Epidermal melanocyte (primary cell): ENCODE measurements around the gene CENPF.
A peak's percentile ranks its signal among the peaks of the same experiment; 100 is the strongest.
"Not testable (repeated sequence)": the region's sequence is repeated elsewhere in the genome, so short reads cannot be mapped to it uniquely, and the experiment has no call there.

Source experiments
- DNase-seq: peaks from one replicate; pipeline ENCODE4 v3.0.0; 2011; ENCODE audit warnings: low spot score; ENCODE audit not compliant: insufficient read length

Gene CENPF

GRCh38 chr1:214658175-214658574, 55.2 kb downstream of the CENPF start:
- DNase-seq = no peak

DNA sequence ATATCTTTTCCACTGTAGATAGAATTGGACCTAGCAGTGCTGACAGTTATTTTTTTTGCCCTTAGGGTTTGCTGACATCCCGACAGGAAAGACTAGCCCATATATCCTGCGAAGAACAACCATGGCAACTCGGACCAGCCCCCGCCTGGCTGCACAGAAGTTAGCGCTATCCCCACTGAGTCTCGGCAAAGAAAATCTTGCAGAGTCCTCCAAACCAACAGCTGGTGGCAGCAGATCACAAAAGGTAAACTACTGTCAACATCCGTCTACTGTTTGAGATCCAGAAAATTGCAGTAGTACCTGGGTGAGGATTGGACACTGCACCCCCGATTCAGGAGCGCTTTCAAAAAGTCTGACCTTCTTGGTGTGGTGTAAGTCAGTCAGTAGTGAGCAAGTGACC, 55.8 kb downstream of the CENPF start:
- no peak for DNase-seq

DNA sequence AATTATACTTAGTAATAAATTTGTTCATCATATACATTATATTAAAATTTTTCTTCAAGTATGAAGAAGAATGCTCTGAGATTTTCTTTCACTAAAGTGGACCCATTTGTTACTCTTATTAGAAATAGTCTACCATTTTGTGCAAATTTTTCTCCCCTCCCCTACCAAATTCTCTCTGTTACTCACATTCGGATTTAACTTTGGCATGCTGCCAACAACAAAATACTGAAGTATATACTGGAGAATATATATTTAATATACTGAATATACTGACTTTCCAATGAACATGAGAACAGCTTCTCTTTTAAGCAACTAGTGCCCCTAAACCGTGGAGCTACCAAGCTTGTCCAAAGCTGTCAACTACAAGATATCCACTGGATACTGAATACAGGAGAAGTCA, 57.2 kb downstream of the CENPF start:
- no peak for DNase-seq

GRCh38 chr1:214660900-214661299, 57.9 kb downstream of the CENPF start:
- DNase-seq = peak; percentile 50

DNA sequence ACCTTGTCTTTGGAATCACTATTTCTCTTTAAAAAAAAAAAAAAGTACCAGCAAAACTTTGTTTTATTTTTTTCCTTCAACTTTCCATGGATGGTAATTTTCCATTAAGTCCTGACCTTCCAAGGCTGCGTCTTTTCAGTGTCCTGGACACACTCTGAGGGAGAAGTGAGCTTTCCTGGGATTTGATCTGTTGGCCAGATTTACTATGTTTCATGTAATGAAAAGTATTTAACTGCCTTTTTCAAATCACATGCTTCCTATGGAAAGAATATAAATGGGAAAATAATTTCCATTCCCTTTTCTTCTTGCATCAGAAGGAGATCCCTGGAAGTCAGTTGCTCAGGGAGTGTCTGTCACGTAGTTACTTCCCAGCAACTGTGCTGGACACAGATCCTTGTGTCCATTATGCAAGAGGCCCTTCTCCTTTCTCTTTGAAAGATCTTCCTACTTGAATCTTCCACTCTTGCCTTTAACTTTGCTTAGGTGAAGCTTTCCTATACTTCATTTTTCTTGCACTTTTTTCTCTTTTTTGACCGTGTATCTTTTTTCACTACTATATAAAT, 59.3 kb downstream of the CENPF start:
- no peak for DNase-seq

- DNase-seq = no peak
Observed at GRCh38 chr1:214664651-214665433, 61.8 kb downstream of the CENPF start.

DNA sequence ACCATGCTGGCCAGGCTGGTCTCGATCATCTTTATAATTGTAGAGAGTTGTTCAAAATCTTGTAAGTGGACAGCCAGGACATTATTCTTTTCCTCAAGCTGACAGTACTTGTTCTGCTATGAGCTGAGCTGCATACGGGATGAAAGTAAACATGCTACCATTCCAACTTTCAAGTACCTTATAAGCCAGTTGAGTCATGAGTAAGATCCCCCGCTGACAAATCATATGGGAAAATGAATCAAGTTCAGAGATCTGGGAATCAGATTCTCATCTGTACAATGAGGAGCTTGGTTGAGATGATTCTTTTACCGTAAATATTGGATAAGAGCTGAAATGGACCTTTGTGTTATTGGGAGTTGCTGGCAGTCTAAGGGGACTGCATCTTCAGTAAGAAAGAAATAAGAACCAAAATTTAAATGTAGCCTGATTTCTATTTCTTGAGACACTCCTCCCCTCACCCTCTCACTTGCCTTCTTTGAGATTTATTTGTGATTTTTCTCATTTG, 62.7 kb downstream of the CENPF start:
- no peak for DNase-seq

DNA sequence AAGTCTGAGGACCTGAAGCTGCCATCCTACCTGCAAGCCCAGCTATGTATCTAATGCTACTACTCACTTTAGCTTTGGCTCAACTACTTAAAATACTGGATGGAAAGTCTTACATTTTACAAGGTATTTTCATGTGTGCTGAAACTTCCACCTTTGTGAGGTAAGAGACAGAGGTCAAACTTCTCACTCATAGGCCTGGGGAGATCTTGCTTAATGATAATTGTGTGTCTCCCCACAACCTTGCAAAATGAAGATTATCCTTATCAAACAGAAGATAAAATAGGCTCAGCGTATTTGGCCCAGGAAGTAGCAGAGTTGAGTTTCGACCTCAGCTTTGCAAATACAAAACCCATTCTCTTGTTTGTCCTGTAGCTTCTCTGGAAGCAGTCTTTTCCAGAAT, 63.7 kb downstream of the CENPF start:
- DNase-seq = no peak

GRCh38 chr1:214670098-214670497, 67.1 kb downstream of the CENPF start:
- DNase-seq = peak; percentile 83

DNA sequence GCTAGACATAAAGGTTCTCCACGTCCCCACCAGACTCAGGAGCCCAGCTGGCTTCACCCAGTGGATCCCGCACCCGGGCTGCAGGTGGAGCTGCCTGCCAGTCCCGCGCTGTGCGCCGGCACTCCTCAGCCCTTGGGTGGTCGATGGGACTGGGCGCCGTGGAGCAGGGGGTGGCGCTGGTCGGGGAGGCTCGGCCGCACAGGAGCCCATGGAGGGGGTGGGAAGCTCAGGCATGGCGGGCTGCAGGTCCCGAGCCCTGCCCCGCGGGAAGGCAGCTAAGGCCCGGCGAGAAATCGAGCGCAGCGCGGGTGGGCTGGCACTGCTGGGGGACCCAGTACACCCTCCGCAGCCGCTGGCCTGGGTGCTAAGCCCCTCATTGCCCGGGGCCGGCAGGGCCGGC, 70.0 kb downstream of the CENPF start:
- DNase-seq = not testable (repeated sequence)

DNA sequence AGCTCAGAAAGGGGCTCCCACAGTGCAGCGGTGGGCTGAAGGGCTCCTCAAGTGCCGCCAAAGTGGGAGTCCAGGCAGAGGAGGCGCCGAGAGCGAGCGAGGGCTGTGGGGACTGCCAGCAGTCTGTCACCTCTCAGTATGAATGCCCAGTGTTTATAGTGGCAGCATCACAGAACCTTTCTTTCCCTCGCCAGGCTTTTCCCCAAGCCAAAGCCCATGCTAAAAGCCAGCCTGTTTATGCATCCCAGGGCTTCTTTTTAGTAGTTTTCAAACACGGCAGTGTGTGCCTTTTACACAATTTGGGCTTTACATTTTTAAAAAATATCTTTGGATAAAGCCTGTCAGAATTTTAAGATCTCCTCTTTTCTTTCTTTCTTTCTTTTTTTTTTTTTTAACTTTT, 70.6 kb downstream of the CENPF start:
- no peak for DNase-seq

DNA sequence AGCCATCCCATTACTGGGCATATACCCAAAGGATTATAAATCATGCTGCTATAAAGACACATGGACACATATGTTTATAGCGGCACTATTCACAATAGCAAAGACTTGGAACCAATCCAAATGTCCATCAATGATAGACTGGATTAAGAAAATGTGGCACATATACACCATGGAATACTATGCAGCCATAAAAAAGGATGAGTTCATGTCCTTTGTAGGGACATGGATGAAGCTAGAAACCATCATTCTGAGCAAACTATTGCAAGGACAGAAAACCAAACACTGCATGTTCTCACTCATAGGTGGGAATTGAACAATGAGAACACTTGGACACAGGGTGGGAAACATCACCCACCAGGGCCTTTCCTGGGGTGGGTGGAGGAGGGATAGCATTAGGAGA, 72.5 kb downstream of the CENPF start:
- not testable (repeated sequence) for DNase-seq

DNA sequence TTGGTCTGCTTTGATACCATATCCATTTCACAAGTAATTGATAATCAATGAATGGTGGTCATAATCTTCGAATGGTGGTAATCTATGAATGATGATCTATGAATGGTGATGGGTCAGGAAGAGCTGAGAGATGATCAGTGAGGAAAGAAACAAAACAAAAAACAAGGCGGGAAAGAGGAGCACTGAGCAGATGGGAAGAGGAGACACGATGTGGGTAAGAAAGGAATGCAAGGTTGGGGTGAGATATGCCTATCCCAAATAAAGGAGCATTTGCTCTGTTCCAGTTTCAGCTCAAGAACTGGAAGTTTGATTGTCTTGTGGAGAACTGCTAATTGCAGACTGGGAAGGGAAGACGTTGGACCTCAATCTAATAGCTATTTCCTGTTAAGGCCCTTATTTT, 73.8 kb downstream of the CENPF start:
- no peak for DNase-seq

DNA sequence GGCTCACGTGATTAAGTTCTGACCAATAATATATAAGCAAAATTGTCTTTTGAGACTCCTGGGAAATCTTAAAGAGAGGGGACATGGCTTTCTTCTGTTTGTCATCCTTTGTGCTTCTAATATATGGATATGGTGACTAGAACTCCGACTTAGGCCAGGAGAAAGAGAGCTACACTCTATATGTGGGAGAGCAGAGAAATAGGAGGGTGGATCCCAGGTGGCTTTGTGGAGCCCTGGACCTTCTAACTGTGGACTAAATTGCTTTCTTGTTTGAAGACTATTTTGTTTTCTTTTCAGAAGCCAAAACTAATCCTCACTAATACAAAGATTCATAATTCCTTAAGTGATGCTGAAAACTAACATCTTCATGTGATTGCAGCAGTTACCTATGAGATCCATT, 75.0 kb downstream of the CENPF start:
- DNase-seq = no peak

GRCh38 chr1:214678386-214678785, 75.4 kb downstream of the CENPF start:
- no peak for DNase-seq

DNA sequence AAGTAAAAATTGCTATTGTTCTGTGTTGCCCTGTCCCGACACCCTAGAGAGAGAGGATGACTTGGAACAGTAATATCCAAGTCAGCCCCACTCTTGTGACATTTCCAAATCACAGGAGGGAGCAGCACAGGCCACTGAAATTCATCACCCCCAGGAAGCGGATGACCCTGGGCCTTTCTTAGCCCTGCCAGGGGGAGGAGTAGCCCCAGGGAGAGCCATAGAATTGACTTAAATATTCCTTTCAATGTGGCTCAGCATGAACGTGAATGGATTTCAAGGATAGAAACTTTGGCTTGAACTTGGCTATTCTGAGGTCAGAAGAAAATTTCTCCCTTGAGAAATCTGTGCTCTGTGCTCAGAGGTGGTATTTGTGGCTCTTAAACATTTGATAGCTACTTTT, 80.6 kb downstream of the CENPF start:
- no peak for DNase-seq

GRCh38 chr1:214685906-214686305, 82.9 kb downstream of the CENPF start:
- no peak for DNase-seq

DNA sequence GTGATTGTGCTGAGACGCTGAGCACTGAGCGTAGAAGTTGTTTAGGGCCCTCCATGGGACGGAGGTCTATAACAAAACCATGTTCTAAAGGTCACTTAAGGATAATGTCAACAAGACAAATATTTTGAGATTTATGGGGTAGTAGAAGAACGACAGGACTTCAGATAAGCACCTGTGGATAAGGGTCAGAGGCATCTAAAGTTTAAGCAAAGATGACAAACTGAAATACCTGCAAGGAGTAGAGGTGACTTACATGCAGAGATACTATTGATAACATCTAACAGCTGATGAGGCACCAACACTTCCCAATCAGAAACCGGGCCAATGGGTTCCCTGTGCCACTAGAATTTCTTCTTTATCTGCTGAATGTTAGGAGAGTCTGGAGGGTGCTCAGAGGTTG, 83.5 kb downstream of the CENPF start:
- no peak for DNase-seq

DNA sequence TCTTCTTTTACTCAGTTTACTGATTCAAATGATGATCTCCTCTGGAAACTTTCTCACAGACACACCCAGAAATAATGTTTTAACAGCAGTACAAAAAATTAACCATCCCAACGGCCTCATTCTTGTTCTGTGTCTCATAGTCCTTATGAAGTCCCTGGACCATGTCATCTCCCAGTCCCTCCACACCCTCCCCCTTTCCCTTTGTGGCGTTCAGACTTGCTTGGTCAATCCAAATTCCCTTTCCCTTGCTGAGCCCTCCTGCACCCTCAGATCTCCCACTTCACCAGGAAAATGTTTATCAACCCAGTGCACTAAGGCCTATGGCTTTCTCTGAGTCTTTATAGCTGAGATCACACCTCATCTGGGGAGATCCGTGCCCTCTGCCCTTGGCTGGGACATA, 85.9 kb downstream of the CENPF start:
- no peak for DNase-seq

DNA sequence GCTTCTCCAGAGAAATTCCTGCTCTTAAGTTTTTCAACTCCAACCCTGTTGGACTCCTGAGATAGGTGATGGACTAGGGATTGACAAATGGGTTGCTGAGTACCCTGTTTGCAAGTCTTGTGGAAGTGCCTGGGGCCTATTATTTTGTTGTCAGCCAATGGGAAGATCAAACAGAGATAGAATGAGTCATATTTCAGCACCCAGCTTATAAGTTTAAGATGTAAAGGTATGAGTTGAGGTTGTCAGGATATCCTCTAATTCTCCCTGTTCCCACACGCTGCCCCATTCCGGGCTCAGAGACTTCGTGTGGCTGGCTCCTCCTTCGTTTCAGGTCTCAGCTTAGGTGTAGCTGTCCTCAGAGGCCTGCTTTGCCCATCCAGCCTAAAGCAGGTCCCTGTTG, 91.8 kb downstream of the CENPF start:
- no peak for DNase-seq

DNA sequence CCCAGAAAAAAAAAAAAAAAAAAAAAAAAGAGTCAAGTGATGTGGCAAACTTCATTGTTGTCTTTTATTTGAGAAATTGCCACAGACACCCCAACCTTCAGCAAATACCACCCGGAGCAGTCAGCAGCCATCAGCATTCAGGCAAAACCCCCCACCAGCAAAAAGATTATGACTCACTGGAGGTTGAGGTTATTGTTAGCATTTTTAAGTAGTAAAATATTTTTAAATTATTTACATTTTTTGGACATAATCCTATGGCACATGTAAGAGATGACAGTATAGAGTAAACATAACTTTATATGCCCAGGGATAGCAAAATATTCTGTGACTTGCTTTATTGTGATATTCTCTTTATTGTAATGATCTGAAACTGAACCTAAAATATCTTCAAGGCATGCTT, 95.6 kb downstream of the CENPF start:
- DNase-seq = no peak

- no peak for DNase-seq
Observed at GRCh38 chr1:214700437-214700836, 97.4 kb downstream of the CENPF start.

DNA sequence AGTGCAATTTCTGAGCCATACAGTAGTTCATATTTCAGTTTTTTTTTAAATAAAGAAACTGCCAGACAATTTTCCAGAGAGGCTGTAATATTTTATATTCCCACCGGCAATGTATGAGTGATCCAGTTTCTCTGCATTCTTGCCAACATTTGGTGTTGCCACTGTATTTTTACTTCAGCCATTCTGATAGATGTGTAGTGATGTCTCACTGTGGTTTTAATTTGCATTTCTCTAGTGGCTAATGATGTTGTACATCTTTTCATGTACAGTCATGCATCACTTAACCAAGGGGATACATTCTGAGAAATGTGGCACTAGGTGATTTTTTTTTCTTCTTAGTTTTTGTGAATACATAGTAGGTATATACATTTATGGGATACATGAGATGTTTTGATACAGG, 99.6 kb downstream of the CENPF start:
- DNase-seq = no peak
